ENCODE data around the gene CNDP1. TPM values are rescaled to one million over a fixed set of nuclear protein-coding genes. Genes with fewer than 3 reads are reported as not detected.

CNDP1 gene
- polyA plus RNA-seq, 1 experiment = not detected

DNA sequence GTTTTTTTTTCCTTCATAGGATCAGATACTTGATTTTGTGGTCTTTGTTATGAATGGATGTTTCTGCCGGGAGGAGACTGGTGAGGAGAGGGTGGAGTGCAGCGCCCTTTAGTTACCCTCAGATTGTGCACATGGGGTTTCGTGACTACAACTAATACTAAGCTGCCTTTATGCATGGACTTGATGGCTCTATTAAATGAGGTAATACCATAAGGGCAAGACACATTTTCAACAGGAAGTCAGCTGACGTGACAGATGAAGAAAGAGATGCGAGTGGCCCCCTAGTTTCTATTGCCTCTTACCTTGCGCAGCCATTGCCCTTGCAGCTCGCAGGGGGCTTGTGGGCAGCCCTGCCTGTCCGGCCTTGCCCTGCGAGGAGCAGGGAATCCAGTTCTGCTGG lies 87.8 kb downstream of the CNDP1 start:
- no peak for TF ChIP-seq CTCF (IDR thresholded peaks at IDR 0.05; ENCODE audit: insufficient read depth, low read depth, low read length)
- no peaks in the 10 kb centered on the region for H3K27me3 ChIP-seq (ENCODE audit: control insufficient read depth, insufficient read depth, low read length)
- POLR2A ChIA-PET = no interaction called here
- H3K36me3 ChIP-seq (ENCODE audit: control insufficient read depth, insufficient read depth, low read length) = no peaks in the 10 kb centered on the region
- H3K4me3 ChIP-seq (ENCODE audit: low read depth, low read length) = no peak overlapping the region
- DNase-seq (ENCODE audit: low read depth) = no peak
- CTCF ChIA-PET = interaction anchor here (0.6 kb wide), 1 partner anchor 119 kb away, joined by 4 read pairs; no protein-coding TSS in a partner anchor

- no peaks in the 10 kb centered on the region for H3K27me3 ChIP-seq (ENCODE audit: control insufficient read depth, insufficient read depth, low read length)
- no peak for DNase-seq (ENCODE audit: low read depth)
- CTCF ChIA-PET = interaction anchor here (1.0 to 1.2 kb wide), 2 partner anchors 23 to 1740 kb away, joined by 3 to 4 read pairs; no protein-coding TSS in a partner anchor
- no peak overlapping the region for H3K4me3 ChIP-seq (ENCODE audit: low read depth, low read length)
- POLR2A ChIA-PET = no interaction called here
- peak; percentile 42; the same call in 1 of the 2 replicates for TF ChIP-seq CTCF (IDR thresholded peaks at IDR 0.05; ENCODE audit: insufficient read depth, low read depth, low read length)
- H3K36me3 ChIP-seq (ENCODE audit: control insufficient read depth, insufficient read depth, low read length) = no peaks in the 10 kb centered on the region
Measured at GRCh38 chr18:74623047-74623816, 88.9 kb downstream of the CNDP1 start.

DNA sequence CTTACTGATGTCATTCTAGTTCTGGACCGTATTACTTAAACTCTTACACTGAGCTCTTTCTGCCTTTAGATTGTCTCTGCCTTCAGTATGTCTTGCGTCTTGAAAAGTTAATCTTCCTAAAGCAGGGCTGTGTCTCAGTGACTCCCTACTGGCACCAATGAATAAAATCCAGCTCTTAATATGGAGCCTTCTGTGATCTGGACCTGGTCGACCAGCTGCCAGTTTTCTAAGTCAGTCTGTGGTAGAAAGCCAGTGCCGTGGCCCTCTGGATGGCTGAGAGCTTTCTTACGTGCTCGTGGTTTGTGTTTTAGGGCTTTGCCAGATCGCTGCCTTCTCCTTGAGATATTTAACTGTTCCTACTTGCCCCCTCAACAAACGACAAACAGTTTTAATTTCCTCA lies 90.2 kb downstream of the CNDP1 start:
- no peak overlapping the region for H3K4me3 ChIP-seq (ENCODE audit: low read depth, low read length)

GRCh38 chr18:74625157-74625556 lies 90.9 kb downstream of the CNDP1 start:
- H3K36me3 ChIP-seq (ENCODE audit: control insufficient read depth, insufficient read depth, low read length) = no peaks in the 10 kb centered on the region
- no peak for TF ChIP-seq CTCF (IDR thresholded peaks at IDR 0.05; ENCODE audit: insufficient read depth, low read depth, low read length)
- DNase-seq (ENCODE audit: low read depth) = no peak
- H3K27me3 ChIP-seq (ENCODE audit: control insufficient read depth, insufficient read depth, low read length) = no peaks in the 10 kb centered on the region
- H3K4me3 ChIP-seq (ENCODE audit: low read depth, low read length) = no peak overlapping the region
- CTCF ChIA-PET = no interaction called here
- POLR2A ChIA-PET = no interaction called here

More for the DNA sequence above, 90.2 kb downstream of the CNDP1 start:
- ChIA-PET CTCF (interaction anchor here (1.0 to 1.2 kb wide), 2 partner anchors 22 to 1739 kb away, joined by 3 to 4 read pairs; no protein-coding TSS in a partner anchor), POLR2A (no interaction called here)
- H3K36me3 ChIP-seq (ENCODE audit: control insufficient read depth, insufficient read depth, low read length) = no peaks in the 10 kb centered on the region
- no peaks in the 10 kb centered on the region for H3K27me3 ChIP-seq (ENCODE audit: control insufficient read depth, insufficient read depth, low read length)
- TF ChIP-seq CTCF (IDR thresholded peaks at IDR 0.05; ENCODE audit: insufficient read depth, low read depth, low read length) = no peak
- DNase-seq (ENCODE audit: low read depth) = no peak

GRCh38 chr18:74626049-74626874 lies 92.0 kb downstream of the CNDP1 start:
- ChIA-PET CTCF (no interaction called here), POLR2A (no interaction called here)
- Histone ChIP-seq H3K4me3 (ENCODE audit: low read depth, low read length) (no peak overlapping the region), H3K36me3 (ENCODE audit: control insufficient read depth, insufficient read depth, low read length) (no peaks in the 10 kb centered on the region), H3K27me3 (ENCODE audit: control insufficient read depth, insufficient read depth, low read length) (no peaks in the 10 kb centered on the region)
- TF ChIP-seq CTCF (IDR thresholded peaks at IDR 0.05; ENCODE audit: insufficient read depth, low read depth, low read length) = no peak
- no peak for DNase-seq (ENCODE audit: low read depth)
